ENCODE data around the gene ESF1. TPM values are rescaled to one million over a fixed set of nuclear protein-coding genes. Genes with fewer than 3 reads are reported as not detected.
A peak's percentile ranks its signal among the peaks of the same experiment; 100 is the strongest.

The ESF1 gene
- total and polyA plus RNA-seq, 7 donors, result 7.2 to 20.5 (median 14.0) TPM

GRCh38 chr20:13791540-13792459 lies 7.1 kb upstream of the ESF1 start:
- no peak for DNase-seq
- peaks cover 16 to 85% (median 29%) of the 10 kb centered on the region in 4 donors for H3K36me3 ChIP-seq
- TF ChIP-seq CTCF (IDR thresholded peaks at IDR 0.05) (no peak), POLR2AphosphoS5 (IDR thresholded peaks at IDR 0.05) (no peak), EP300 (IDR thresholded peaks at IDR 0.05) (no peak), POLR2A (IDR thresholded peaks at IDR 0.05) (no peak)
- no peaks in the 10 kb centered on the region for H3K9me3 ChIP-seq
- H3K4me3 ChIP-seq, result no peak overlapping the region
- peak overlapping the region; percentile 4 to 51 (median 42) for H3K27ac ChIP-seq
- intact Hi-C loops (cut with DNase I), result no loop called here
- H3K27me3 ChIP-seq, result no peaks in the 10 kb centered on the region
- H3K4me1 ChIP-seq, result peaks cover 0 to 37% (median 33%) of the 10 kb centered on the region in 4 donors
- 91 to 95% methylated on average over 2 of the region's 2 CpGs for WGBS, 2 donors

- DNase-seq, result no peak
- H3K27ac ChIP-seq, result peak overlapping the region in 2 of 4 donors; percentile 43 to 51
- H3K4me3 ChIP-seq, result no peak overlapping the region
- peaks cover 11 to 74% (median 22%) of the 10 kb centered on the region in 4 donors for H3K36me3 ChIP-seq
- H3K4me1 ChIP-seq, result peaks cover 0 to 48% (median 44%) of the 10 kb centered on the region in 4 donors
- intact Hi-C loops (cut with DNase I), result no loop called here
- H3K9me3 ChIP-seq, result no peaks in the 10 kb centered on the region
- TF ChIP-seq POLR2A (IDR thresholded peaks at IDR 0.05) (no peak), EP300 (IDR thresholded peaks at IDR 0.05) (no peak), CTCF (IDR thresholded peaks at IDR 0.05) (no peak), POLR2AphosphoS5 (IDR thresholded peaks at IDR 0.05) (no peak)
- 83 to 87% methylated on average over 2 of the region's 2 CpGs for WGBS, 2 donors
- H3K27me3 ChIP-seq, result no peaks in the 10 kb centered on the region
Measured at GRCh38 chr20:13790708-13791107, 6.0 kb upstream of the ESF1 start.

- 7 to 13% methylated on average over 1 of the region's 1 CpG for WGBS, 2 donors
- peaks cover 0 to 59% (median 55%) of the 10 kb centered on the region in 4 donors for H3K4me1 ChIP-seq
- intact Hi-C loops (cut with DNase I), result no loop called here
- H3K9me3 ChIP-seq, result no peaks in the 10 kb centered on the region
- no peaks in the 10 kb centered on the region for H3K27me3 ChIP-seq
- TF ChIP-seq CTCF (IDR thresholded peaks at IDR 0.05) (peak in 2 of 4 experiments; percentile 17 to 27), EP300 (IDR thresholded peaks at IDR 0.05) (no peak), POLR2A (IDR thresholded peaks at IDR 0.05) (no peak), POLR2AphosphoS5 (IDR thresholded peaks at IDR 0.05) (no peak)
- peaks cover 0 to 50% (median 7%) of the 10 kb centered on the region in 4 donors for H3K36me3 ChIP-seq
- no peak for DNase-seq
- H3K4me3 ChIP-seq, result no peak overlapping the region
- H3K27ac ChIP-seq, result no peak overlapping the region
Measured at GRCh38 chr20:13788167-13788834, 3.6 kb upstream of the ESF1 start.

- Histone ChIP-seq H3K36me3 (peaks cover 0 to 52% (median 8%) of the 10 kb centered on the region in 4 donors), H3K4me3 (peak overlapping the region; percentile 67 to 92 (median 77)), H3K27me3 (no peaks in the 10 kb centered on the region), H3K27ac (peak overlapping the region in 3 of 4 donors; percentile 83 to 95 (median 93)), H3K9me3 (no peaks in the 10 kb centered on the region), H3K4me1 (peaks cover 0 to 45% (median 43%) of the 10 kb centered on the region in 4 donors)
- 28 to 71% methylated on average over 8 of the region's 8 CpGs for WGBS, 2 donors
- DNase-seq, result no peak
- intact Hi-C loops (cut with DNase I), result no loop called here
- TF ChIP-seq POLR2AphosphoS5 (IDR thresholded peaks at IDR 0.05) (no peak), CTCF (IDR thresholded peaks at IDR 0.05) (no peak), POLR2A (IDR thresholded peaks at IDR 0.05) (no peak), EP300 (IDR thresholded peaks at IDR 0.05) (no peak)
Measured at GRCh38 chr20:13786143-13786828, 1.6 kb upstream of the ESF1 start.

Data from sigmoid colon (tissue), 7 donors.